Mesendoderm (in vitro differentiated cells): ENCODE data around the gene SARM1.
A peak's percentile ranks its signal among the peaks of the same experiment; 100 is the strongest.
"Not testable (repeated sequence)": the region's sequence is repeated elsewhere in the genome, so short reads cannot be mapped to it uniquely, and the experiment has no call there.

Experiments
- DNase-seq: peaks from one replicate; pipeline ENCODE4 v3.0.0; 2013
- H2AK5ac ChIP-seq: 2 replicates; pipeline ENCODE4 v1.6.1; 2013; ENCODE audit warnings: low read length, inconsistent platforms
- H2BK120ac ChIP-seq: 2 replicates; pipeline ENCODE4 v1.6.1; 2013; ENCODE audit warnings: low read depth, mild to moderate bottlenecking, low read length, moderate library complexity, mixed read lengths
- H2BK15ac ChIP-seq: replicated peaks from 2 replicates; pipeline ENCODE4 v1.6.1; 2013; ENCODE audit warnings: low read depth, mild to moderate bottlenecking, moderate library complexity
- H2BK5ac ChIP-seq: 2 replicates; pipeline ENCODE4 v1.6.1; 2013; ENCODE audit warnings: low read length, inconsistent platforms
- H3K18ac ChIP-seq: 2 replicates; pipeline ENCODE4 v1.6.1; 2013; ENCODE audit warnings: mild to moderate bottlenecking, low read length, mixed read lengths
- H3K23ac ChIP-seq: one replicate; pipeline ENCODE4 v1.6.1; 2013; ENCODE audit warnings: low read length
- H3K27ac ChIP-seq: 2 replicates; pipeline ENCODE4 v1.5.1; 2013; ENCODE audit warnings: low read depth, mild to moderate bottlenecking, inconsistent platforms, low read length, moderate library complexity
- H3K27me3 ChIP-seq: 2 replicates; pipeline ENCODE4 v1.6.1; 2013; ENCODE audit warnings: low read length, control low read depth, mild to moderate bottlenecking, inconsistent platforms; ENCODE audit not compliant: insufficient read depth, poor library complexity
- H3K36me3 ChIP-seq: 2 replicates; pipeline ENCODE4 v1.6.1; 2013; ENCODE audit warnings: low read length, inconsistent platforms; ENCODE audit not compliant: control insufficient read depth, insufficient read depth
- H3K4ac ChIP-seq: one replicate; pipeline ENCODE4 v1.6.1; 2013; ENCODE audit warnings: low read depth, mild to moderate bottlenecking, low read length, moderate library complexity
- H3K4me1 ChIP-seq: 2 replicates; pipeline ENCODE4 v1.6.1; 2013; ENCODE audit warnings: low read depth, low read length, inconsistent platforms; ENCODE audit not compliant: control insufficient read depth
- H3K4me2 ChIP-seq: 2 replicates; pipeline ENCODE4 v1.6.1; 2013; ENCODE audit warnings: low read length
- H3K4me3 ChIP-seq: 2 replicates; pipeline ENCODE4 v1.5.1; 2013; ENCODE audit warnings: mild to moderate bottlenecking, low read length
- H3K56ac ChIP-seq: one replicate; pipeline ENCODE4 v1.6.1; 2013; ENCODE audit warnings: low read length
- H3K79me1 ChIP-seq: 2 replicates; pipeline ENCODE4 v1.6.1; 2013; ENCODE audit warnings: low read length, inconsistent platforms
- H3K79me2 ChIP-seq: 2 replicates; pipeline ENCODE4 v1.6.1; 2013; ENCODE audit warnings: mild to moderate bottlenecking, low read length; ENCODE audit not compliant: control insufficient read depth, insufficient read depth
- H3K9ac ChIP-seq: 2 replicates; pipeline ENCODE4 v1.6.1; 2013; ENCODE audit warnings: low read length, inconsistent platforms
- H4K5ac ChIP-seq: one replicate; pipeline ENCODE4 v1.6.1; 2013; ENCODE audit warnings: low read length
- H4K8ac ChIP-seq: one replicate; pipeline ENCODE4 v1.6.1; 2013; ENCODE audit warnings: low read depth, mild to moderate bottlenecking, control low read depth, low read length, moderate library complexity
- WGBS: extraction: QIAGEN DNeasy Blood & Tissue Kit; methylation state at CpG from one replicate; pipeline ENCODE4 v1.1.7; 2013; ENCODE audit warnings: low lambda C conversion rate, missing lambda C conversion rate; ENCODE audit not compliant: insufficient coverage; ENCODE audit errors: extremely low coverage; 5-methylcytosine and 5-hydroxymethylcytosine counted together

SARM1 gene

DNA sequence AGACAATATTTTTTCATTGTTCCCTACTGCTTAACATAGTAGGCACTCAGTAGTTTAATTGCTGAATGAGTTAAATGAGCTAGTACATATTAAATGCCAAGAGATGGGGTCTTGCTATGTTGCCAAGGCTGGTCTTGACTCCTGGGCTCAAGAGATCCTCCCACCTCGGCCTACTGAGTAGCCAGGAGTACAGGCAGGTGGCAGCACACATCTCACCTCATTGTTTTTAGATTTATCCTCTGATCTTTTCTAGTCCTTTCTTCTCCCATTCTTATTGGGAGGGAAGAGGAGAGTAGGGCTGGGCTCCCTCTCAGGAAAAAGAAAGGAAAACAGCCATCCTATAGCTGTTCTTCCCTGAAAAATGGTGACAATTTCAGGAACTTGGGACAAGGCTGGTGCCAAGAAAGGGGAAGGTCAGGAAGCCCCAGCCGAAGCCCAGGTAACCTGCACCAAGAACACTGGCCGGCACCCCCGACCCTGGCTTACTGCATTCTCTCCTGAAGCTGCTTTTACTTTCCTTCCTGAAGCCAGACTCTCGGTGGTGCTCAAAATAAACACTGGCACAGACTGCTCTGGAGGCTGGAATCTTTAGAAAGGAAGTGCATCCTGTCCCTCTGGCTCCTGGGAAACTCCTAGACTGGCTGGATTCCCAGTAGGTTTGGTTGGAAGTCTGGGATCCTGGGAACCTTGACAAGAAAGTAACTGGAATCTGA, 33.3 kb upstream of the SARM1 start:
- Histone ChIP-seq H2AK5ac (no peak overlapping the region), H2BK120ac (no peak overlapping the region), H3K4me2 (no peak overlapping the region), H4K5ac (no peak overlapping the region), H3K4ac (no peak overlapping the region), H3K36me3 (no peaks in the 10 kb centered on the region), H3K23ac (no peak overlapping the region), H3K79me2 (peaks cover 18% of the 10 kb centered on the region), H3K27ac (no peak overlapping the region), H4K8ac (no peak overlapping the region), H3K27me3 (no peaks in the 10 kb centered on the region), H2BK15ac (no peak overlapping the region), H3K9ac (no peak overlapping the region), H3K56ac (peak overlapping the region; percentile 11), H3K18ac (no peak overlapping the region), H3K4me3 (no peak overlapping the region), H2BK5ac (no peak overlapping the region), H3K4me1 (peaks cover 9% of the 10 kb centered on the region), H3K79me1 (peaks cover 16% of the 10 kb centered on the region)
- WGBS = no CpG with 5 or more reads among the region's 5 CpGs
- peak; percentile 57 for DNase-seq

DNA sequence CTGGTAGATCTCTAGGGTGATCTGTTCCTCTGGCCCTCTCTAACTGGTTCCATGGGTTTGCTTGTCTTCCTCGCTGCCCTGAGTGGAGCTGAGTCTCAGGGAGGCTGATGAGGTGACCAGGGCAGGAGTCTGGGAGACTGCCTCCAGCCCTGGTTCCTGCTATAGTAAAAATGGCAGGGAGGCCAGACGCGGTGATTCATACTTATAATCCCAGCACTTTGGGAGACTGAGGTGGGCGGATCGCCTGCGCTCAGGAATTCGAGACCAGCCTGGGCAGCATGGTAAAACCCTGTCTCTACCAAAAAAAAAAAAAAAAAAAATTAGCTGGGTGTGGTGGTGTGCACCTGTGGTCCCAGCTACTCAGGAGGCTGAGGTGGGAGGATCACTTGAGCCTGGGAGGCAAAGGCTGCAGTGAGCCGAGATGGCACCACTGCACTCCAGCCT, 32.7 kb upstream of the SARM1 start:
- not testable (repeated sequence) for H2BK15ac ChIP-seq, H3K56ac ChIP-seq, H3K27ac ChIP-seq, H3K27me3 ChIP-seq, H2BK5ac ChIP-seq, H3K9ac ChIP-seq, H4K8ac ChIP-seq, H3K36me3 ChIP-seq, H2BK120ac ChIP-seq, H2AK5ac ChIP-seq, H3K4me2 ChIP-seq, DNase-seq, H4K5ac ChIP-seq, H3K4me3 ChIP-seq, H3K18ac ChIP-seq, H3K23ac ChIP-seq, H3K4ac ChIP-seq, H3K4me1 ChIP-seq
- peaks cover 18% of the 10 kb centered on the region for H3K79me2 ChIP-seq
- no CpG with 5 or more reads among the region's 8 CpGs for WGBS
- H3K79me1 ChIP-seq = peaks cover 16% of the 10 kb centered on the region

DNA sequence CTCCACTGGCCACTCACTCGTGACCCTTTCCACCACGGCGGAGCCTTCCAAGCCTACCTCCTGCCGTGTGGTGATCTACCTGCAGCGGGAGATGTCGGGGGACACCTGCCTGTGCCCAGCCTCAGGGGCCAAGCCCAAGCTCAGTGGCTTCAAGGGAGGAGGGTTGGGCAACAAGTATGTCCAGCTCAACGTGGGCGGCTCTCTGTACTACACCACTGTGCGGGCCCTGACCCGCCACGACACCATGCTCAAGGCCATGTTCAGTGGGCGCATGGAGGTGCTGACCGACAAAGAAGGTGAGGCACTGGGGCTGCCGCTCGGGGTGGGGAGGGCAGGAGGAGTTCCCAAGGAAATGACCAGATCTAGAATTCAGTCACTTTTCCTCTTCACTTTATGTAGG, 32.1 kb upstream of the SARM1 start:
- H4K8ac ChIP-seq = no peak overlapping the region
- H2AK5ac ChIP-seq = no peak overlapping the region
- H3K4ac ChIP-seq = no peak overlapping the region
- H3K4me2 ChIP-seq = no peak overlapping the region
- no peak overlapping the region for H3K9ac ChIP-seq
- H3K36me3 ChIP-seq = peaks cover 5% of the 10 kb centered on the region
- H3K4me3 ChIP-seq = no peak overlapping the region
- H3K56ac ChIP-seq = no peak overlapping the region
- peaks cover 7% of the 10 kb centered on the region for H3K4me1 ChIP-seq
- no peak for DNase-seq
- peaks cover 18% of the 10 kb centered on the region for H3K79me2 ChIP-seq
- no peak overlapping the region for H2BK15ac ChIP-seq
- no peaks in the 10 kb centered on the region for H3K27me3 ChIP-seq
- H3K79me1 ChIP-seq = peaks cover 13% of the 10 kb centered on the region
- no peak overlapping the region for H3K18ac ChIP-seq
- H4K5ac ChIP-seq = no peak overlapping the region
- WGBS = no CpG with 5 or more reads among the region's 15 CpGs
- no peak overlapping the region for H3K27ac ChIP-seq
- no peak overlapping the region for H2BK5ac ChIP-seq
- H3K23ac ChIP-seq = no peak overlapping the region
- no peak overlapping the region for H2BK120ac ChIP-seq

DNA sequence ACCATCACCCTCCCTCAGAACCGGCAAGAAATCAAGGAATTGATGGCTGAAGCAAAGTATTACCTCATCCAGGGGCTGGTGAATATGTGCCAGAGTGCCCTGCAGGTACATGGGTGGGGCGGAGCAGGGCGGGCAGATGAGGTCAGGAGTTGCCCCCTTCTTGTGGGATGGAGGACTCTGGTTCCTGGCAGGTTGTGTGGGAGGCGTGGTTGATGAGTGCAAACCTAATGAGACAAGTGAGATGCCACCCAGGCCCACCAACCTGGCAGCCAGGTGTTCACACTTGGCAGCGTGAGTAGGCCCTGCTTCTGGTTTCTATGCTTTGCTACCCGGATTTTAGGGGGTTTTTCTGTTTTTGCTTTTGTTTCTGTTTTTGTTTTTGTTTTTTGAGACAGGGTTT, 31.1 kb upstream of the SARM1 start:
- Histone ChIP-seq H2BK120ac (no peak overlapping the region), H3K18ac (no peak overlapping the region), H3K4me2 (no peak overlapping the region), H4K8ac (no peak overlapping the region), H3K4me3 (no peak overlapping the region), H2AK5ac (no peak overlapping the region), H3K23ac (no peak overlapping the region), H3K36me3 (peaks cover 8% of the 10 kb centered on the region), H4K5ac (no peak overlapping the region), H3K9ac (no peak overlapping the region), H3K79me1 (peaks cover 9% of the 10 kb centered on the region), H3K27ac (no peak overlapping the region), H3K27me3 (no peaks in the 10 kb centered on the region), H3K79me2 (peaks cover 18% of the 10 kb centered on the region), H3K56ac (no peak overlapping the region), H3K4ac (no peak overlapping the region), H2BK5ac (no peak overlapping the region), H2BK15ac (no peak overlapping the region), H3K4me1 (peaks cover 3% of the 10 kb centered on the region)
- no CpG with 5 or more reads among the region's 6 CpGs for WGBS
- DNase-seq = no peak

DNA sequence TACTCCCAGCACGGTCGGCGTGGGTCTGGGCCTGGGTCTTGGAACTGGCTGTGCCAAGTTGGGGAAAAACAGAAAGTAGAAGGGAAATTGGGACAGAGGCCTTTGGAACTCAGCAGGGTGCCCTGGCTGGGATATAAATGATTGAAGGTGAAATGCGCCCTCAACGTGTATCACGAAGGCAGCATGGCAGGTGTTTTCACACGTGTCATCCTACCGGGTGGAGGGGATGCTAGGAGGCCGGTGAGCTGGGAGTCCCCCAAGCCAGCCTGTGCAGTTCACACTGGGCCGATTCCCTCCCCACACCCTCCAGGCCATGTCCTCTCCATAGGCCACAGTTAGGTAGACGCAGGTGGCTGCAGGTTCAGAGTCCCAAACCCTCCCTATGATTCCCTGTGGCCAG, 30.0 kb upstream of the SARM1 start:
- Histone ChIP-seq H3K4me2 (no peak overlapping the region), H2AK5ac (no peak overlapping the region), H4K8ac (no peak overlapping the region), H4K5ac (no peak overlapping the region), H2BK15ac (no peak overlapping the region), H3K27me3 (no peaks in the 10 kb centered on the region), H3K36me3 (peaks cover 11% of the 10 kb centered on the region), H2BK120ac (no peak overlapping the region), H3K79me1 (peaks cover 11% of the 10 kb centered on the region), H3K4me1 (peaks cover 3% of the 10 kb centered on the region), H3K27ac (no peak overlapping the region), H2BK5ac (no peak overlapping the region), H3K9ac (no peak overlapping the region), H3K23ac (no peak overlapping the region), H3K4me3 (no peak overlapping the region), H3K4ac (no peak overlapping the region), H3K79me2 (peaks cover 17% of the 10 kb centered on the region), H3K18ac (no peak overlapping the region), H3K56ac (no peak overlapping the region)
- no CpG with 5 or more reads among the region's 11 CpGs for WGBS
- no peak for DNase-seq

DNA sequence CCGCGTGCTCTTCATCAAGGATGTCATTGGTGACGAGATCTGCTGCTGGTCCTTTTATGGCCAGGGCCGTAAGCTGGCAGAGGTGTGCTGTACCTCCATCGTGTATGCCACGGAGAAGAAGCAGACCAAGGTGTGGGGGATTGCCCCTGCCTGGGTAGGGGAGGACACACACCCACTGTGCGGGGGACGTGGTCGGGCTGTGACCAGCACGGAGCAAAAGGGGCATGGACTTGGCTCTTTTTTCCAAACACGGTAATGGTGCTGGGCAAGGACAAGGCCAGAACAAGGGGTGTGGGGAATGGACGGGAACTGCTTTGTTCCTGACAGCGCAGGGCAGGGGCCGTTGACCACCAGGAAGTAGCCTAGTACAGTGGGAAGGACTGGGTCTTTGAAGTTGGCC, 29.2 kb upstream of the SARM1 start:
- Histone ChIP-seq H3K4me3 (no peak overlapping the region), H2AK5ac (no peak overlapping the region), H3K79me1 (peaks cover 7% of the 10 kb centered on the region), H3K36me3 (peaks cover 12% of the 10 kb centered on the region), H3K9ac (no peak overlapping the region), H3K4me2 (no peak overlapping the region), H2BK120ac (no peak overlapping the region), H3K18ac (no peak overlapping the region), H3K23ac (no peak overlapping the region), H3K56ac (no peak overlapping the region), H2BK5ac (no peak overlapping the region), H3K79me2 (peaks cover 10% of the 10 kb centered on the region), H3K27ac (no peak overlapping the region), H4K8ac (no peak overlapping the region), H4K5ac (no peak overlapping the region), H3K4ac (no peak overlapping the region), H2BK15ac (no peak overlapping the region), H3K4me1 (no peaks in the 10 kb centered on the region), H3K27me3 (no peaks in the 10 kb centered on the region)
- WGBS = no CpG with 5 or more reads among the region's 14 CpGs
- no peak for DNase-seq
